ENCODE results near the gene C14orf119. TPM values are rescaled to one million over a fixed set of nuclear protein-coding genes. Genes with fewer than 3 reads are reported as not detected.

The C14orf119 gene
- total RNA-seq, 1 experiment from 2014 or later, result 81.3 TPM

GRCh38 chr14:23121361-23121771 lies 26.1 kb downstream of the C14orf119 start:
- ATAC-seq, result peak; percentile 7
- ChIA-PET POLR2A (interaction anchor here (1.0 to 1.4 kb wide), 3 partner anchors 27 to 51 kb away, joined by 3 to 8 read pairs (median 4); partner anchors contain the start of genes ACIN1 and C14orf119), CTCF (interaction anchor here (0.6 to 8.4 kb wide), 47 partner anchors 11 to 316 kb away, joined by 3 to 372 read pairs (median 7); partner anchors contain the start of genes ACIN1, BCL2L2, C14orf119 and CIROP)
- no peak overlapping the region; the same call in 1 of the 2 replicates for H3K4me3 Mint-ChIP-seq
- H3K9me3 Mint-ChIP-seq, result no peaks in the 10 kb centered on the region
- peaks cover 67% of the 10 kb centered on the region for H3K4me1 Mint-ChIP-seq
- no peaks in the 10 kb centered on the region for H3K27me3 Mint-ChIP-seq (ENCODE audit: low read depth)
- 0 out of 2 replicates have a peak overlapping the region, but pooled peaks have one; percentile 30 for H3K27ac Mint-ChIP-seq
- no peak for TF ChIP-seq E2F5 (CRISPR knock-in tag; IDR thresholded peaks at IDR 0.05)
- no peak for TF ChIP-seq CBFB (CRISPR knock-in tag; IDR thresholded peaks at IDR 0.05; ENCODE audit: low read depth)
- TF ChIP-seq ATF2 (CRISPR knock-in tag; IDR thresholded peaks at IDR 0.05; ENCODE audit: borderline replicate concordance, low read depth), result no peak
- TF ChIP-seq ZNF423 (CRISPR knock-in tag; IDR thresholded peaks at IDR 0.05), result no peak
- TF ChIP-seq PRDM15 (CRISPR knock-in tag; IDR thresholded peaks at IDR 0.05), result no peak
- TF ChIP-seq, protein P1, sequence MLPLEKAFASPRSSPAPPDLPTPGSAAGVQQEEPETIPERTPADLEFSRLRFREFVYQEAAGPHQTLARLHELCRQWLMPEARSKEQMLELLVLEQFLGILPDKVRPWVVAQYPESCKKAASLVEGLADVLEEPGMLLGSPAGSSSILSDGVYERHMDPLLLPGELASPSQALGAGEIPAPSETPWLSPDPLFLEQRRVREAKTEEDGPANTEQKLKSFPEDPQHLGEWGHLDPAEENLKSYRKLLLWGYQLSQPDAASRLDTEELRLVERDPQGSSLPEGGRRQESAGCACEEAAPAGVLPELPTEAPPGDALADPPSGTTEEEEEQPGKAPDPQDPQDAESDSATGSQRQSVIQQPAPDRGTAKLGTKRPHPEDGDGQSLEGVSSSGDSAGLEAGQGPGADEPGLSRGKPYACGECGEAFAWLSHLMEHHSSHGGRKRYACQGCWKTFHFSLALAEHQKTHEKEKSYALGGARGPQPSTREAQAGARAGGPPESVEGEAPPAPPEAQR (CRISPR knock-in tag; IDR thresholded peaks at IDR 0.05), result no peak
- TF ChIP-seq, protein P2, sequence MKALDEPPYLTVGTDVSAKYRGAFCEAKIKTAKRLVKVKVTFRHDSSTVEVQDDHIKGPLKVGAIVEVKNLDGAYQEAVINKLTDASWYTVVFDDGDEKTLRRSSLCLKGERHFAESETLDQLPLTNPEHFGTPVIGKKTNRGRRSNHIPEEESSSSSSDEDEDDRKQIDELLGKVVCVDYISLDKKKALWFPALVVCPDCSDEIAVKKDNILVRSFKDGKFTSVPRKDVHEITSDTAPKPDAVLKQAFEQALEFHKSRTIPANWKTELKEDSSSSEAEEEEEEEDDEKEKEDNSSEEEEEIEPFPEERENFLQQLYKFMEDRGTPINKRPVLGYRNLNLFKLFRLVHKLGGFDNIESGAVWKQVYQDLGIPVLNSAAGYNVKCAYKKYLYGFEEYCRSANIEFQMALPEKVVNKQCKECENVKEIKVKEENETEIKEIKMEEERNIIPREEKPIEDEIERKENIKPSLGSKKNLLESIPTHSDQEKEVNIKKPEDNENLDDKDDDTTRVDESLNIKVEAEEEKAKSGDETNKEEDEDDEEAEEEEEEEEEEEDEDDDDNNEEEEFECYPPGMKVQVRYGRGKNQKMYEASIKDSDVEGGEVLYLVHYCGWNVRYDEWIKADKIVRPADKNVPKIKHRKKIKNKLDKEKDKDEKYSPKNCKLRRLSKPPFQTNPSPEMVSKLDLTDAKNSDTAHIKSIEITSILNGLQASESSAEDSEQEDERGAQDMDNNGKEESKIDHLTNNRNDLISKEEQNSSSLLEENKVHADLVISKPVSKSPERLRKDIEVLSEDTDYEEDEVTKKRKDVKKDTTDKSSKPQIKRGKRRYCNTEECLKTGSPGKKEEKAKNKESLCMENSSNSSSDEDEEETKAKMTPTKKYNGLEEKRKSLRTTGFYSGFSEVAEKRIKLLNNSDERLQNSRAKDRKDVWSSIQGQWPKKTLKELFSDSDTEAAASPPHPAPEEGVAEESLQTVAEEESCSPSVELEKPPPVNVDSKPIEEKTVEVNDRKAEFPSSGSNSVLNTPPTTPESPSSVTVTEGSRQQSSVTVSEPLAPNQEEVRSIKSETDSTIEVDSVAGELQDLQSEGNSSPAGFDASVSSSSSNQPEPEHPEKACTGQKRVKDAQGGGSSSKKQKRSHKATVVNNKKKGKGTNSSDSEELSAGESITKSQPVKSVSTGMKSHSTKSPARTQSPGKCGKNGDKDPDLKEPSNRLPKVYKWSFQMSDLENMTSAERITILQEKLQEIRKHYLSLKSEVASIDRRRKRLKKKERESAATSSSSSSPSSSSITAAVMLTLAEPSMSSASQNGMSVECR (CRISPR knock-in tag; IDR thresholded peaks at IDR 0.05; ENCODE audit: borderline replicate concordance), result no peak
- TF ChIP-seq ZNF416 (CRISPR knock-in tag; IDR thresholded peaks at IDR 0.05), result no peak
- TF ChIP-seq GTF2I (CRISPR knock-in tag; conservative IDR thresholded peaks at IDR 0.05), result no peak
- TF ChIP-seq ZNF121 (CRISPR knock-in tag; IDR thresholded peaks at IDR 0.05), result no peak
- no peak for TF ChIP-seq FOXP1 (CRISPR knock-in tag; IDR thresholded peaks at IDR 0.05; ENCODE audit: borderline replicate concordance)
- no peak for TF ChIP-seq ZNF671 (CRISPR knock-in tag; IDR thresholded peaks at IDR 0.05)
- TF ChIP-seq ZNF219 (CRISPR knock-in tag; IDR thresholded peaks at IDR 0.05; ENCODE audit: borderline replicate concordance), result no peak
- no peak for TF ChIP-seq MYBL2 (CRISPR knock-in tag; IDR thresholded peaks at IDR 0.05)
- no peak for TF ChIP-seq CREM (CRISPR knock-in tag; IDR thresholded peaks at IDR 0.05)
- TF ChIP-seq OVOL2 (CRISPR knock-in tag; IDR thresholded peaks at IDR 0.05; ENCODE audit: borderline replicate concordance), result no peak
- TF ChIP-seq, protein P3, sequence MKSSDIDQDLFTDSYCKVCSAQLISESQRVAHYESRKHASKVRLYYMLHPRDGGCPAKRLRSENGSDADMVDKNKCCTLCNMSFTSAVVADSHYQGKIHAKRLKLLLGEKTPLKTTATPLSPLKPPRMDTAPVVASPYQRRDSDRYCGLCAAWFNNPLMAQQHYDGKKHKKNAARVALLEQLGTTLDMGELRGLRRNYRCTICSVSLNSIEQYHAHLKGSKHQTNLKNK (CRISPR knock-in tag; IDR thresholded peaks at IDR 0.05), result no peak
- TF ChIP-seq SOX15 (CRISPR knock-in tag; IDR thresholded peaks at IDR 0.05), result no peak
- no peak for DNase-seq (ENCODE audit: low spot score)
- H3K36me3 Mint-ChIP-seq, result no peaks in the 10 kb centered on the region

Measured in WTC11 (cell line).